K562 (cell line): ENCODE results near the gene FOSL2. TPM values are rescaled to one million over a fixed set of nuclear protein-coding genes. Genes with fewer than 3 reads are reported as not detected.
A peak's percentile ranks its signal among the peaks of the same experiment; 100 is the strongest.

ENCODE experiments used
- BRD4 ChIP-seq: fragments of 200-600 bp; sonication (generic); IDR thresholded peaks from 2 replicates; pipeline ENCODE4 v1.6.1; 2017; ENCODE audit warnings: inconsistent platforms
- CEBPZ ChIP-seq: fragments of 150-350 bp; IDR thresholded peaks from 2 replicates; pipeline ENCODE4 v1.6.1; 2014; ENCODE audit warnings: low read depth, mild to moderate bottlenecking, low read length, borderline replicate concordance
- E2F5 ChIP-seq: sonication (generic); formaldehyde crosslinking; IDR thresholded peaks from 2 replicates; pipeline ENCODE4 v1.8.0; 2022; ENCODE audit warnings: mild to moderate bottlenecking, missing genetic modification reagents
- IRF2 ChIP-seq: sonication (generic); formaldehyde crosslinking; IDR thresholded peaks from 2 replicates; pipeline ENCODE4 v1.8.1; 2022; ENCODE audit warnings: mild to moderate bottlenecking, missing genetic modification reagents
- NKRF ChIP-seq: fragments of 450-650 bp; IDR thresholded peaks from 2 replicates; pipeline ENCODE4 v1.6.1; 2016; ENCODE audit warnings: borderline replicate concordance
- PCBP2 ChIP-seq: fragments of 200-400 bp; formaldehyde crosslinking; IDR thresholded peaks from 2 replicates; pipeline ENCODE4 v1.6.1; 2018; ENCODE audit warnings: low read length, low read depth, mild to moderate bottlenecking, moderate library complexity; ENCODE audit not compliant: poor library complexity, severe bottlenecking
- PTTG1 ChIP-seq: fragments of 450-650 bp; IDR thresholded peaks from 2 replicates; pipeline ENCODE4 v1.6.1; 2016; ENCODE audit warnings: low read depth, mild to moderate bottlenecking, missing genetic modification characterization, missing compliant biosample characterization
- PYGO2 ChIP-seq: fragments of 450-650 bp; IDR thresholded peaks from 2 replicates; pipeline ENCODE4 v1.6.1; 2016; ENCODE audit warnings: mild to moderate bottlenecking, missing genetic modification characterization, moderate library complexity, missing compliant biosample characterization
- RBM15 ChIP-seq: fragments of 200-400 bp; formaldehyde crosslinking; IDR thresholded peaks from 2 replicates; pipeline ENCODE4 v1.6.1; 2018; ENCODE audit warnings: mild to moderate bottlenecking, low read length, moderate library complexity; ENCODE audit not compliant: insufficient read depth
- SMAD4 ChIP-seq: fragments of 250-450 bp; sonication (Bioruptor Pico); conservative IDR thresholded peaks from 2 replicates; pipeline ENCODE4 v1.8.0; 2021; ENCODE audit warnings: inconsistent platforms, mild to moderate bottlenecking, moderate library complexity
- SREBF1 ChIP-seq: fragments of 150-350 bp; IDR thresholded peaks from 2 replicates; pipeline ENCODE4 v1.6.1; 2014; ENCODE audit warnings: antibody characterized with exemption, low read depth, low read length, borderline replicate concordance
- TEAD2 ChIP-seq: fragments of 450-650 bp; IDR thresholded peaks from 2 replicates; pipeline ENCODE4 v1.6.1; 2016; ENCODE audit warnings: missing genetic modification characterization, control low read depth, missing compliant biosample characterization
- ZBTB2 ChIP-seq: fragments of 450-650 bp; IDR thresholded peaks from 2 replicates; pipeline ENCODE4 v1.6.1; 2016; ENCODE audit warnings: antibody characterized with exemption
- ZBTB8A ChIP-seq: fragments of 450-650 bp; IDR thresholded peaks from 2 replicates; pipeline ENCODE4 v1.6.1; 2018; ENCODE audit warnings: mild to moderate bottlenecking, moderate library complexity; ENCODE audit not compliant: partially characterized antibody
- ZNF224 ChIP-seq: sonication (generic); formaldehyde crosslinking; IDR thresholded peaks from 2 replicates; pipeline ENCODE4 v1.8.0; 2022; ENCODE audit warnings: mild to moderate bottlenecking, missing genetic modification reagents
- polyA plus RNA-seq, 8 experiments: library from polyadenylated mRNA; depleted of rRNA in 4 of 8; stranded (reverse) in 5 of 8; unstranded in 3 of 8; fragments of >200 nt; fragmentation: Nextera tagmentation in 2 of 8; fragmentation: Illumina TruSeq in 1 of 8; extraction: Ambion mirVana in 2 of 8; extraction: Trizol in 1 of 8; gene quantifications; 2 replicates each; pipeline versions ENCODE4 v1.2.1 to v1.2.3, GENCODE V29; 2011 to 2014; ENCODE audit warnings: inconsistent platforms in 1 of 8, missing spikeins in 1 of 8
- total RNA-seq, 7 experiments: library from RNA; depleted of rRNA in 6 of 7; stranded (reverse); fragments of >200 nt in 6 of 7; fragmentation: Illumina TruSeq in 2 of 7; extraction: Trizol in 2 of 7; gene quantifications; 2 replicates each; pipeline versions ENCODE4 v1.2.1 to v1.2.3, GENCODE V29; 2011 to 2021; ENCODE audit warnings: low replicate concordance in 1 of 7
- TF ChIP-seq, protein P1 (sequence below): fragments of 250-450 bp; sonication (Bioruptor Pico); IDR thresholded peaks from 2 replicates; pipeline ENCODE4 v1.5.0; 2020; ENCODE audit warnings: mild to moderate bottlenecking

The FOSL2 gene
- total and polyA plus RNA-seq, 9 of the 15 experiments (the other 6 are each of a cell fraction or from before 2014, with no cell fraction given) = 0.04 to 2.9 (median 0.80) TPM

DNA sequence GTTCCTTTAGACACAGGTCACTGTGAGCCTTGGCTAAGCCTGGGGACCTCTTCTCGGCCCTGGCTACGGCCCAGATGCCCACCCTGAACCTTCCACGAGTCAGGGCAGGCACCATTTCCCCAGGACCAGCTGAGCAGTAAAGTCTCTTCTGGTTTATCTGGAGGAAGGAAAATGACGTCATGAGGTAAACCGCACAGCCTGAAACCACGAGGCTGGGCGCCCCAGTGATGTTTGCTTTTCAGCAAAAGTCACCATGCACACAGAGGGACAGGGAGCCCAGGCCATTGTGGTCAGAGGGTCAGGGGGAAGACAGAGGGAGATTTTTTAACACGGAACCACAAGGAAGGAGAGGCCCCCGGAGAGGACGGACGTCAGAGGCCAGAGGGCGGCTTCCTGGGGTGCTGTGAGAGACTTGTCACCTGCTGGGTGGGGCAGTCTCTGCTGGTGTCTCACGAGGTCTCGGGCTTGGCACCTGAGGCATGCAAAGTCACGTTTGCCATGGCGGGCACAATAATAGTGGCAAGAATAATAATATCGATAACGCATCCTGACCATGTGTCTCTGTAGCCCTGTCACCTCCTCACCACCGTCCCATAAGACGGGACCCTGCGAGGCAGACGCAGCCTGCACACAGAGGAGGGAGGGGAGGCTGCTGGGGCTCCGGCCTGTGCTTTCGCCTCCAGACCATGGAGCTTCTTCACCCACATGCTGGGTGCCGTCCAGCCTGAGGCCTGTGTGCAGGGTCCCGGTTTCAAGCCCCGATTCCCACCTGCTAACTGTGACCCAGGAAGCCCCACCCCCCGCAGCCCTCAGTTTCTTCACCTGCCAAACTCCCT lies 33.2 kb upstream of the FOSL2 start (continued):
- TF ChIP-seq ZBTB2 (0 out of 2 replicates have a peak, but pooled peaks have one; percentile 19), ZBTB8A (no peak), RBM15 (no peak), TEAD2 (no peak), SMAD4 (CRISPR knock-in tag) (peak; percentile 89), PYGO2 (no peak), PCBP2 (no peak), PTTG1 (no peak), IRF2 (no peak), NKRF (no peak), CEBPZ (no peak), SREBF1 (no peak), ZNF224 (CRISPR knock-in tag) (no peak), E2F5 (CRISPR knock-in tag) (no peak), BRD4 (no peak; the same call in 1 of the 2 replicates)
- TF ChIP-seq, protein P1, sequence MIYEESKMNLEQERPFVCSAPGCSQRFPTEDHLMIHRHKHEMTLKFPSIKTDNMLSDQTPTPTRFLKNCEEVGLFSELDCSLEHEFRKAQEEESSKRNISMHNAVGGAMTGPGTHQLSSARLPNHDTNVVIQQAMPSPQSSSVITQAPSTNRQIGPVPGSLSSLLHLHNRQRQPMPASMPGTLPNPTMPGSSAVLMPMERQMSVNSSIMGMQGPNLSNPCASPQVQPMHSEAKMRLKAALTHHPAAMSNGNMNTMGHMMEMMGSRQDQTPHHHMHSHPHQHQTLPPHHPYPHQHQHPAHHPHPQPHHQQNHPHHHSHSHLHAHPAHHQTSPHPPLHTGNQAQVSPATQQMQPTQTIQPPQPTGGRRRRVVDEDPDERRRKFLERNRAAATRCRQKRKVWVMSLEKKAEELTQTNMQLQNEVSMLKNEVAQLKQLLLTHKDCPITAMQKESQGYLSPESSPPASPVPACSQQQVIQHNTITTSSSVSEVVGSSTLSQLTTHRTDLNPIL (CRISPR knock-in tag) = no peak
